Measurements from ENCODE around the gene VPS11.
A peak's percentile ranks its signal among the peaks of the same experiment; 100 is the strongest.
"Not testable (repeated sequence)": the region's sequence is repeated elsewhere in the genome, so short reads cannot be mapped to it uniquely, and the experiment has no call there.

VPS11 gene

GRCh38 chr11:119055901-119056300 is 11.7 kb upstream of the VPS11 start:
- TF ChIP-seq CTCF (IDR thresholded peaks at IDR 0.05; ENCODE audit: low read depth, low read length, missing control alignments) = peak; percentile 29
- DNase-seq (ENCODE audit: extremely low read depth, low read depth) = no peak
- H3K4me3 ChIP-seq (replicated peaks; ENCODE audit: low read depth, low read length) = peak overlapping the region; percentile 88

- DNase-seq (ENCODE audit: extremely low read depth, low read depth) = no peak
- H3K4me3 ChIP-seq (replicated peaks; ENCODE audit: low read depth, low read length) = peak overlapping the region; percentile 88
- TF ChIP-seq CTCF (IDR thresholded peaks at IDR 0.05; ENCODE audit: low read depth, low read length, missing control alignments) = no peak
Observed at GRCh38 chr11:119056421-119056999, 11.1 kb upstream of the VPS11 start.

GRCh38 chr11:119057000-119057769 is 10.4 kb upstream of the VPS11 start, which contains the start of gene HYOU1:
HYOU1 (minus strand) TSS chr11:119057205; CDS start chr11:119056160, 1,045 bp downstream.
- TF ChIP-seq CTCF (IDR thresholded peaks at IDR 0.05; ENCODE audit: low read depth, low read length, missing control alignments) = peak; percentile 17
- peak; percentile 65 for DNase-seq (ENCODE audit: extremely low read depth, low read depth)
- H3K4me3 ChIP-seq (replicated peaks; ENCODE audit: low read depth, low read length) = peak within 1 kb of the TSS; percentile 88

GRCh38 chr11:119059128-119059527 is 8.5 kb upstream of the VPS11 start:
- H3K4me3 ChIP-seq (replicated peaks; ENCODE audit: low read depth, low read length); DNase-seq (ENCODE audit: extremely low read depth, low read depth): not testable (repeated sequence)

- no peak for TF ChIP-seq CTCF (IDR thresholded peaks at IDR 0.05; ENCODE audit: low read depth, low read length, missing control alignments)
- no peak for DNase-seq (ENCODE audit: extremely low read depth, low read depth)
- no peak overlapping the region for H3K4me3 ChIP-seq (replicated peaks; ENCODE audit: low read depth, low read length)
Observed at GRCh38 chr11:119061256-119061655, 6.4 kb upstream of the VPS11 start.

- no peak overlapping the region for H3K4me3 ChIP-seq (replicated peaks; ENCODE audit: low read depth, low read length)
- no peak for TF ChIP-seq CTCF (IDR thresholded peaks at IDR 0.05; ENCODE audit: low read depth, low read length, missing control alignments)
- DNase-seq (ENCODE audit: extremely low read depth, low read depth) = peak; percentile 32
Observed at GRCh38 chr11:119062779-119063178, 4.8 kb upstream of the VPS11 start.

- TF ChIP-seq CTCF (IDR thresholded peaks at IDR 0.05; ENCODE audit: low read depth, low read length, missing control alignments) = peak; percentile 62
- H3K4me3 ChIP-seq (replicated peaks; ENCODE audit: low read depth, low read length) = no peak overlapping the region
- DNase-seq (ENCODE audit: extremely low read depth, low read depth) = peak; percentile 21
Observed at GRCh38 chr11:119065369-119065768, 2.2 kb upstream of the VPS11 start.

All from HFF-Myc (cell line).